Endothelial cell of umbilical vein (primary cell): ENCODE data around the gene RAB7A. TPM values are rescaled to one million over a fixed set of nuclear protein-coding genes. Genes with fewer than 3 reads are reported as not detected.

Experiments used
- BruUV-seq: library from RNA; stranded (reverse); fragments of 400-500 nt; replicated peaks from 2 replicates; lab custom pipeline; 2021; lab: Mats Ljungman, UMichigan
- CTCF ChIA-PET: fragments of 300-600, 350-600 bp; sonication (Branson Sonifier 250); formaldehyde crosslinking; loops from one replicate; lab custom pipeline; 2021; ENCODE audit warnings: antibody characterized with exemption, inconsistent platforms; lab: Charles Lee
- POLR2A ChIA-PET: fragments of 300-600, 350-600 bp; sonication (Branson Sonifier 250); formaldehyde crosslinking; loops from one replicate; lab custom pipeline; 2021; ENCODE audit warnings: antibody characterized with exemption, inconsistent platforms; lab: Charles Lee
- DNase-seq: peaks from one replicate; pipeline ENCODE4 v3.0.0-alpha.2; 2011; ENCODE audit warnings: low read depth, low spot score
- FAIRE-seq: peaks from 2 replicates; lab custom pipeline; 2011; peaks lifted over from hg19 to GRCh38; lab: Jason Lieb, UNC
- H2AFZ ChIP-seq: 2 replicates; pipeline ENCODE4 v1.6.0; 2012; ENCODE audit warnings: low read depth, low read length, control low read depth, inconsistent platforms
- H3K27ac ChIP-seq: 2 replicates; pipeline ENCODE4 v1.5.1; 2011; ENCODE audit warnings: low read depth, mild to moderate bottlenecking, control low read depth, low read length, moderate library complexity; ENCODE audit not compliant: insufficient read depth
- H3K27me3 ChIP-seq, 2 experiments: 2 replicates each; pipeline versions ENCODE4 v1.6.0 to v1.6.1; 2011; ENCODE audit warnings: low read length in 2 of 2, mixed read lengths in 1 of 2; ENCODE audit not compliant: control insufficient read depth in 2 of 2, insufficient read depth in 2 of 2
- H3K36me3 ChIP-seq, 2 experiments: 2 replicates in 1 of 2; 3 replicates in 1 of 2; pipeline ENCODE4 v1.5.1; 2011; ENCODE audit warnings: low read length in 2 of 2, mild to moderate bottlenecking in 1 of 2, moderate library complexity in 1 of 2; ENCODE audit not compliant: control insufficient read depth in 2 of 2, insufficient read depth in 2 of 2; ENCODE audit errors: extremely low read depth in 1 of 2
- H3K4me1 ChIP-seq: 3 replicates; pipeline ENCODE4 v1.5.1; 2011; ENCODE audit warnings: mild to moderate bottlenecking, low read length; ENCODE audit not compliant: control insufficient read depth, insufficient read depth; ENCODE audit errors: extremely low read depth
- H3K4me2 ChIP-seq: 2 replicates; pipeline ENCODE4 v1.6.1; 2011; ENCODE audit warnings: low read length, control low read depth, mixed read lengths; ENCODE audit not compliant: insufficient read depth
- H3K4me3 ChIP-seq, 3 experiments: fragments of 200-600 bp in 1 of 3; sonication (generic), shearing (Covaris generic) in 1 of 3; replicated peaks in 1 of 3; 2 replicates each; pipeline ENCODE4 v1.5.1; 2011 to 2016; ENCODE audit warnings: control low read depth in 3 of 3, low read length in 3 of 3, mild to moderate bottlenecking in 2 of 3, inconsistent platforms in 1 of 3, low read depth in 1 of 3, moderate library complexity in 1 of 3; ENCODE audit not compliant: insufficient read depth in 1 of 3
- H3K79me2 ChIP-seq: 2 replicates; pipeline ENCODE4 v1.6.0; 2012; ENCODE audit warnings: low read length, inconsistent platforms; ENCODE audit not compliant: control insufficient read depth, insufficient read depth
- H3K9ac ChIP-seq: replicated peaks from 2 replicates; pipeline ENCODE3; 2011; ENCODE audit warnings: low read length, control low read depth; ENCODE audit not compliant: insufficient read depth; ENCODE audit errors: extremely low read depth
- H3K9me1 ChIP-seq: replicated peaks from 3 replicates; pipeline ENCODE4 v1.6.0; 2011; ENCODE audit warnings: mild to moderate bottlenecking, low read length; ENCODE audit not compliant: control insufficient read depth, insufficient read depth; ENCODE audit errors: extremely low read depth
- H3K9me3 ChIP-seq: replicated peaks from 2 replicates; pipeline ENCODE4 v1.5.1; 2012; ENCODE audit warnings: low read length, inconsistent platforms; ENCODE audit not compliant: control insufficient read depth, insufficient read depth
- H4K20me1 ChIP-seq: replicated peaks from 2 replicates; pipeline ENCODE3; 2011; ENCODE audit warnings: mild to moderate bottlenecking, low read length; ENCODE audit not compliant: control insufficient read depth, insufficient read depth; ENCODE audit errors: extremely low read depth
- FOS ChIP-seq: IDR thresholded peaks from 2 replicates; pipeline ENCODE4 v1.6.1; 2011; ENCODE audit warnings: mild to moderate bottlenecking, low read length, moderate library complexity, borderline replicate concordance; ENCODE audit not compliant: insufficient read depth
- GATA2 ChIP-seq: IDR thresholded peaks from 2 replicates; pipeline ENCODE4 v1.7.0; 2011; ENCODE audit warnings: low read depth, mild to moderate bottlenecking, moderate library complexity, mixed read lengths, low read length; ENCODE audit not compliant: insufficient read length, insufficient read depth
- JUN ChIP-seq: IDR thresholded peaks from 2 replicates; pipeline ENCODE4 v1.6.1; 2011; ENCODE audit warnings: borderline replicate concordance, low read depth; ENCODE audit not compliant: insufficient read length, insufficient read depth
- MYC ChIP-seq: IDR thresholded peaks from one replicate; pipeline ENCODE4 v1.6.1; 2011; ENCODE audit warnings: mild to moderate bottlenecking, low read depth, low read length
- POLR2A ChIP-seq: IDR thresholded peaks from 2 replicates; pipeline ENCODE4 v1.6.1; 2012; ENCODE audit warnings: low read depth, mild to moderate bottlenecking, control low read depth, low read length
- POLR2AphosphoS5 ChIP-seq: IDR thresholded peaks from 2 replicates; pipeline ENCODE4 v1.6.1; 2012; ENCODE audit warnings: low read depth, mild to moderate bottlenecking, control low read depth, low read length, moderate library complexity; ENCODE audit not compliant: insufficient read depth
- dilution Hi-C: fragments of 300-500 bp; cut with MboI; formaldehyde crosslinking; loops from one replicate; pipeline ENCODE4 v1.15.0; 2019; ENCODE audit warnings: low sequenced_read_pairs; ENCODE audit not compliant: extremely low pct_ligation_motif_present
- intact Hi-C: fragments of 100-400 bp; cut with micrococcal nuclease; formaldehyde crosslinking; loops from one replicate; pipeline ENCODE4 v1.10.0; 2022
- polyA plus RNA-seq, 4 experiments: library from polyadenylated mRNA; depleted of rRNA in 3 of 4; stranded (reverse) in 3 of 4; unstranded in 1 of 4; fragments of >200 nt; gene quantifications; 2 replicates each; pipeline versions ENCODE4 v1.2.1 to v1.2.3, GENCODE V29; 2011 to 2012; ENCODE audit warnings: missing spikeins in 1 of 4
- total RNA-seq: library from RNA; stranded (reverse); gene quantifications from 2 replicates; pipeline ENCODE4 v1.2.3, GENCODE V29; 2021
- TF ChIP-seq, protein P1 (sequence below), 2 donors: IDR thresholded peaks; 1 replicate in 1 of 2; 2 replicates in 1 of 2; pipeline ENCODE4 v1.5.1; 2011; ENCODE audit warnings: low read length in 2 of 2, mild to moderate bottlenecking in 2 of 2, moderate library complexity in 2 of 2, control low read depth in 1 of 2, inconsistent platforms in 1 of 2, low read depth in 1 of 2; ENCODE audit not compliant: insufficient read depth in 1 of 2; ENCODE audit errors: extremely low read depth in 1 of 2

Gene RAB7A
- total and polyA plus RNA-seq, 2 donors (not counting 3 experiments of a cell fraction or from before 2014, with no cell fraction given) = 243 to 262 TPM

GRCh38 chr3:128781164-128781563 is 55.2 kb downstream of the RAB7A start:
- BruUV-seq = no TSS peak
- TF ChIP-seq, protein P1, sequence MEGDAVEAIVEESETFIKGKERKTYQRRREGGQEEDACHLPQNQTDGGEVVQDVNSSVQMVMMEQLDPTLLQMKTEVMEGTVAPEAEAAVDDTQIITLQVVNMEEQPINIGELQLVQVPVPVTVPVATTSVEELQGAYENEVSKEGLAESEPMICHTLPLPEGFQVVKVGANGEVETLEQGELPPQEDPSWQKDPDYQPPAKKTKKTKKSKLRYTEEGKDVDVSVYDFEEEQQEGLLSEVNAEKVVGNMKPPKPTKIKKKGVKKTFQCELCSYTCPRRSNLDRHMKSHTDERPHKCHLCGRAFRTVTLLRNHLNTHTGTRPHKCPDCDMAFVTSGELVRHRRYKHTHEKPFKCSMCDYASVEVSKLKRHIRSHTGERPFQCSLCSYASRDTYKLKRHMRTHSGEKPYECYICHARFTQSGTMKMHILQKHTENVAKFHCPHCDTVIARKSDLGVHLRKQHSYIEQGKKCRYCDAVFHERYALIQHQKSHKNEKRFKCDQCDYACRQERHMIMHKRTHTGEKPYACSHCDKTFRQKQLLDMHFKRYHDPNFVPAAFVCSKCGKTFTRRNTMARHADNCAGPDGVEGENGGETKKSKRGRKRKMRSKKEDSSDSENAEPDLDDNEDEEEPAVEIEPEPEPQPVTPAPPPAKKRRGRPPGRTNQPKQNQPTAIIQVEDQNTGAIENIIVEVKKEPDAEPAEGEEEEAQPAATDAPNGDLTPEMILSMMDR (IDR thresholded peaks at IDR 0.05; ENCODE audit: extremely low read depth in 1 of 2, insufficient read depth in 1 of 2, low read depth in 1 of 2, low read length in 2 of 2) = no peak
- no peak for TF ChIP-seq POLR2A
- no peak for TF ChIP-seq GATA2
- TF ChIP-seq POLR2AphosphoS5 = no peak
- TF ChIP-seq JUN = no peak
- TF ChIP-seq FOS = no peak
- no peak for TF ChIP-seq MYC
- POLR2A ChIA-PET = no interaction called here

More at GRCh38 chr3:128781164-128781563, 55.2 kb downstream of the RAB7A start:
- H3K4me1 ChIP-seq = peaks cover 4% of the 10 kb centered on the region
- H3K9me3 ChIP-seq = no peaks in the 10 kb centered on the region
- H3K9ac ChIP-seq = no peak overlapping the region
- no peak overlapping the region for H2AFZ ChIP-seq
- H3K36me3 ChIP-seq = no peaks in the 10 kb centered on the region
- dilution Hi-C loops = no loop called here
- DNase-seq (no peak), FAIRE-seq (no peak)
- no peak overlapping the region for H3K4me3 ChIP-seq
- CTCF ChIA-PET = interaction anchor here (0.6 to 2.0 kb wide), 6 partner anchors 13 to 489 kb away, joined by 3 to 18 read pairs (median 4); no protein-coding TSS in a partner anchor
- intact Hi-C loops = no loop called here
- peaks cover 19% of the 10 kb centered on the region for H4K20me1 ChIP-seq
- H3K4me2 ChIP-seq = no peak overlapping the region
- peaks cover 94% of the 10 kb centered on the region for H3K79me2 ChIP-seq
- H3K27me3 ChIP-seq = no peaks in the 10 kb centered on the region
- no peak overlapping the region for H3K27ac ChIP-seq
- H3K9me1 ChIP-seq = no peaks in the 10 kb centered on the region
